Liver (tissue), 9 donors: ENCODE measurements around the gene SLC38A1. TPM values are rescaled to one million over a fixed set of nuclear protein-coding genes. Genes with fewer than 3 reads are reported as not detected.
"Not testable (repeated sequence)": the region's sequence is repeated elsewhere in the genome, so short reads cannot be mapped to it uniquely, and the experiment has no call there.

Source experiments
- DNase-seq: peaks from one replicate; pipeline ENCODE4 v3.0.0-alpha.2; 2017; ENCODE audit warnings: low spot score
- H3K27ac ChIP-seq, 2 donors: one replicate each; pipeline ENCODE4 v1.7.0; 2013; ENCODE audit warnings: inconsistent platforms in 2 of 2, low read length in 2 of 2, control low read depth in 1 of 2, low read depth in 1 of 2, mild to moderate bottlenecking in 1 of 2
- H3K27me3 ChIP-seq, 4 donors: one replicate each; pipeline versions ENCODE4 v1.6.1 to v1.7.0; 2013; ENCODE audit warnings: low read length in 3 of 4, inconsistent platforms in 1 of 4, mild to moderate bottlenecking in 1 of 4, moderate library complexity in 1 of 4; ENCODE audit not compliant: control insufficient read depth in 4 of 4, insufficient read depth in 4 of 4
- H3K36me3 ChIP-seq, 4 donors: one replicate each; pipeline versions ENCODE4 v1.6.1 to v1.7.0; 2013; ENCODE audit warnings: low read length in 3 of 4, mild to moderate bottlenecking in 3 of 4, low read depth in 1 of 4, moderate library complexity in 1 of 4; ENCODE audit not compliant: control insufficient read depth in 4 of 4, insufficient read depth in 3 of 4
- H3K4me1 ChIP-seq, 4 donors: one replicate each; pipeline versions ENCODE4 v1.6.1 to v1.7.0; 2013; ENCODE audit warnings: low read length in 3 of 4, mild to moderate bottlenecking in 3 of 4, moderate library complexity in 1 of 4; ENCODE audit not compliant: control insufficient read depth in 4 of 4, insufficient read depth in 4 of 4
- H3K4me3 ChIP-seq, 3 donors: one replicate each; pipeline versions ENCODE4 v1.6.1 to v1.7.0; 2013; ENCODE audit warnings: low read length in 3 of 3, control low read depth in 1 of 3, low read depth in 1 of 3, mild to moderate bottlenecking in 1 of 3
- H3K9ac ChIP-seq, 2 donors: one replicate each; pipeline ENCODE4 v1.7.0; 2013; ENCODE audit warnings: low read length in 2 of 2, mild to moderate bottlenecking in 2 of 2, moderate library complexity in 2 of 2, control low read depth in 1 of 2, low read depth in 1 of 2
- H3K9me3 ChIP-seq, 4 donors: one replicate each; pipeline versions ENCODE4 v1.6.1 to v1.7.0; 2013; ENCODE audit warnings: low read length in 3 of 4; ENCODE audit not compliant: control insufficient read depth in 4 of 4
- FOXA1 ChIP-seq: IDR thresholded peaks from 2 replicates; pipeline ENCODE4 v1.6.1; 2016; ENCODE audit warnings: antibody characterized with exemption
- GABPA ChIP-seq, 2 donors: IDR thresholded peaks in 1 of 2; conservative IDR thresholded peaks in 1 of 2; 2 replicates each; pipeline ENCODE4 v1.6.1; 2016; ENCODE audit warnings: antibody characterized with exemption in 2 of 2, mild to moderate bottlenecking in 1 of 2, moderate library complexity in 1 of 2
- RAD21 ChIP-seq, 2 donors: IDR thresholded peaks; 2 replicates each; pipeline ENCODE4 v1.6.1; 2016; ENCODE audit warnings: antibody characterized with exemption in 2 of 2, mild to moderate bottlenecking in 2 of 2
- TAF1 ChIP-seq: conservative IDR thresholded peaks from 2 replicates; pipeline ENCODE4 v1.6.1; 2016; ENCODE audit warnings: antibody characterized with exemption, mild to moderate bottlenecking
- WGBS: extraction: QIAGEN DNeasy Blood & Tissue Kit; methylation state at CpG from one replicate; pipeline ENCODE4 v1.1.7; 2013; 5-methylcytosine and 5-hydroxymethylcytosine counted together
- polyA plus RNA-seq, 2 donors: library from polyadenylated mRNA; stranded (reverse) in 1 of 2; unstranded in 1 of 2; fragments of 200-250 nt in 1 of 2; fragments of >200 nt in 1 of 2; fragmentation: Nextera tagmentation in 1 of 2; extraction: Ambion mirVana in 1 of 2; gene quantifications; one replicate each; pipeline versions ENCODE4 v1.2.1 to v1.2.3, GENCODE V29; 2013 to 2015
- total RNA-seq, 2 donors: library from RNA; depleted of rRNA; stranded (reverse); fragments of >200 nt; gene quantifications; one replicate each; pipeline ENCODE4 v1.2.3, GENCODE V29; 2014
- TF ChIP-seq, protein P1 (sequence below): IDR thresholded peaks from 2 replicates; pipeline ENCODE4 v1.6.1; 2016; ENCODE audit warnings: antibody characterized with exemption
- TF ChIP-seq, protein P2 (sequence below): IDR thresholded peaks from 2 replicates; pipeline ENCODE4 v1.6.1; 2016; ENCODE audit warnings: antibody characterized with exemption
- donor health status: healthy.
- donor health status: healthy.
- donor health status: healthy.
- donor health status: healthy.
- donor health status: healthy.

Gene SLC38A1
- total and polyA plus RNA-seq, 4 donors = 6.2 to 14.9 (median 9.6) TPM

DNA sequence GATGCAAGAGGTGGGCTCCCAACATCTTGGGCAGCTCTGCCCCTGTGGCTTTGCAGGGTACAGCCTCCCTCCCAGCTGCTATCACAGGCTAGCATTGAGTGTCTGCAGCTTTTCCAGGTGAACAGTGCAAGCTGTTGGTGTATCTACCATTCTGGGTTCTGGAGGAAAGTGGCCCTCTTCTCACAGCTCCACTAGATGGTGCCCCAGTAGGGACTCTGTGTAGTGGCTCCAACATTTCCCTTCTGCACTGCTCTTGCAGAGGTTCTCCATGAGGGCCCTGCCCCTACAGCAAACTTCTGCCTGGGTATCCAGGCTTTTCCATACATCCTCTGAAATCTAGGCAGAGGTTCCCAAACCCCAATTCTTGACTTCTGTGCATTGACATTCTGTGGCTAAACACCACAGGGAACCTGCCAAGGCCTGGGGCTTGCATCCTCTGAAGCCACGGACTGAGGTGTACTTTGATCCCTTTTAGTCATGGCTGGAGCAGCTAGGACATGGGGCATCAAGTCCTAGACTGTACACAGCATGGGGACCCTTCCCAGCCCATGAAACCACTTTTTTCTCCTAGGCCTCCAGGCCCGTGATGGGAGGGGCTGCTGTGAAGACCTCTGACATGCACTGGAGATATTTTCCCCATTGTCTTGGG lies 24.0 kb upstream of the SLC38A1 start:
- no peaks in the 10 kb centered on the region for H3K9me3 ChIP-seq
- WGBS = 72% methylated on average over 2 of the region's 2 CpGs
- TF ChIP-seq FOXA1 (no peak), RAD21 (IDR thresholded peaks at IDR 0.05) (peak; percentile 35 to 51)
- no peak overlapping the region for H3K27ac ChIP-seq
- DNase-seq = no peak
- no peak overlapping the region for H3K9ac ChIP-seq
- no peak overlapping the region for H3K4me3 ChIP-seq
- no peaks in the 10 kb centered on the region for H3K4me1 ChIP-seq
- no peaks in the 10 kb centered on the region for H3K36me3 ChIP-seq
- no peaks in the 10 kb centered on the region for H3K27me3 ChIP-seq

DNA sequence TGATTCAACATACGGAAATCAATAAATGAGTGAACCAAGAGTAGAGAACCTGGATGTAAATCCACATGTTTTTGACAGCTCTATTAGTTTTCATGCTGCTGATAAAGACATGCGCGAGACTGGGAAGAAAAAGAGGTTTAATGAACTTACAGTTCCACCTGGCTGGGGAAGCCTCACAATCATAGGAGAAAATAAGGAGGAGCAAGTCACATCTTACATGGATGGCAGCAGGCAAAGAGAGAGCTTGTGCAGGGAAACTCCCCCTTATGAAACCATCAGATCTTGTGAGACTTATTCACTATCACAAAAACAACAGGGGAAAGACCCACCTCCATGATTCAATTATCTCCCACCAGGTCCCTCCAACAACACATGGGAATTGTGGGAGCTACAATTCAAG lies 23.1 kb upstream of the SLC38A1 start:
- not testable (repeated sequence) for H3K4me1 ChIP-seq

DNA sequence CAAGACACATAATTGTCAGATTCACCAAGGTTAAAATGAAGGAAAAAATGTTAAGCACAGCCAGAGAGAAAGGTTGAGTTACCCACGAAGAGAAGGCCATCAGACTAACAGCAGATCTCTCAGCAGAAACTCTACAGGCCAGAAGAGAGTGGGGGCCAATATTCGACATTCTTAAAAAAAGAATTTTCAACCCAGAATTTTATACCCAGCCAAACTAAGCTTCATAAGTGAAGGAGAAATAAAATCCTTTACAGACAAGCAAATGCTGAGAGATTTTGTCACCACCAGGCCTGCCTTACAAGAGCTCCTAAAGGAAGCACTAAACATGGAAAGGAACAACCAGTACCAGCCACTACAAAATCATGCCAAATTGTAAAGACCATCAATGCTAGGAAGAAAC lies 16.3 kb upstream of the SLC38A1 start:
- DNase-seq = not testable (repeated sequence)
- 73% methylated on average over 2 of the region's 2 CpGs for WGBS

More for the DNA sequence above, 23.1 kb upstream of the SLC38A1 start:
- H3K36me3 ChIP-seq, H3K27me3 ChIP-seq, H3K27ac ChIP-seq, DNase-seq, H3K4me3 ChIP-seq, H3K9me3 ChIP-seq, H3K9ac ChIP-seq: not testable (repeated sequence)
- 96% methylated on average over 3 of the region's 3 CpGs for WGBS

DNA sequence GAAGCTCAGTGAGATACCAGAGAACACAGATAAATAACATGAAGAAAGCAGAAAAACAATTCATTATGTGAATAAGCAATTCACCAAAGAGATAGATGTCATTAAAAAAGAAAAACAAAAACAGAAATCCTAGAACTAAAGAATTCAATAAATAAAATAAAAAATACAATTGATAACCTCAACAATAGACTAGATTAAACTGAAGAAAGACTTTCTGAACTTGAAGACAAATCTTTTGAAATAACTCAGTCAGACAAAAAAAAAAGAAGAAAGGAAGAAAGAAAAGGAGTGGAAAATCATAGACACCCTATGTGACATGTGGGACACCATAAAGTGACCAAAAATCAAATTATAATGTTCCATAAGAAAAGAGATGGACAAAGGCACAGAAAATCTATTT lies 14.0 kb upstream of the SLC38A1 start:
- no peak overlapping the region for H3K4me3 ChIP-seq
- DNase-seq = no peak
- H3K4me1 ChIP-seq = no peaks in the 10 kb centered on the region
- TF ChIP-seq, protein P1, sequence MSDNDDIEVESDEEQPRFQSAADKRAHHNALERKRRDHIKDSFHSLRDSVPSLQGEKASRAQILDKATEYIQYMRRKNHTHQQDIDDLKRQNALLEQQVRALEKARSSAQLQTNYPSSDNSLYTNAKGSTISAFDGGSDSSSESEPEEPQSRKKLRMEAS = no peak
- TF ChIP-seq TAF1 = no peak
- TF ChIP-seq, protein P2, sequence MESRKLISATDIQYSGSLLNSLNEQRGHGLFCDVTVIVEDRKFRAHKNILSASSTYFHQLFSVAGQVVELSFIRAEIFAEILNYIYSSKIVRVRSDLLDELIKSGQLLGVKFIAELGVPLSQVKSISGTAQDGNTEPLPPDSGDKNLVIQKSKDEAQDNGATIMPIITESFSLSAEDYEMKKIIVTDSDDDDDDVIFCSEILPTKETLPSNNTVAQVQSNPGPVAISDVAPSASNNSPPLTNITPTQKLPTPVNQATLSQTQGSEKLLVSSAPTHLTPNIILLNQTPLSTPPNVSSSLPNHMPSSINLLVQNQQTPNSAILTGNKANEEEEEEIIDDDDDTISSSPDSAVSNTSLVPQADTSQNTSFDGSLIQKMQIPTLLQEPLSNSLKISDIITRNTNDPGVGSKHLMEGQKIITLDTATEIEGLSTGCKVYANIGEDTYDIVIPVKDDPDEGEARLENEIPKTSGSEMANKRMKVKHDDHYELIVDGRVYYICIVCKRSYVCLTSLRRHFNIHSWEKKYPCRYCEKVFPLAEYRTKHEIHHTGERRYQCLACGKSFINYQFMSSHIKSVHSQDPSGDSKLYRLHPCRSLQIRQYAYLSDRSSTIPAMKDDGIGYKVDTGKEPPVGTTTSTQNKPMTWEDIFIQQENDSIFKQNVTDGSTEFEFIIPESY = no peak
- H3K27ac ChIP-seq = no peak overlapping the region
- H3K27me3 ChIP-seq = no peaks in the 10 kb centered on the region
- H3K9me3 ChIP-seq = peaks cover 4 to 17% (median 8%) of the 10 kb centered on the region in 4 donors
- no peaks in the 10 kb centered on the region for H3K36me3 ChIP-seq
- H3K9ac ChIP-seq = no peak overlapping the region

More for the DNA sequence above, 16.3 kb upstream of the SLC38A1 start:
- not testable (repeated sequence) for H3K9ac ChIP-seq, H3K27ac ChIP-seq, H3K36me3 ChIP-seq, H3K4me3 ChIP-seq, H3K4me1 ChIP-seq, H3K27me3 ChIP-seq
- H3K9me3 ChIP-seq = peaks cover 4 to 17% (median 8%) of the 10 kb centered on the region in 4 donors

DNA sequence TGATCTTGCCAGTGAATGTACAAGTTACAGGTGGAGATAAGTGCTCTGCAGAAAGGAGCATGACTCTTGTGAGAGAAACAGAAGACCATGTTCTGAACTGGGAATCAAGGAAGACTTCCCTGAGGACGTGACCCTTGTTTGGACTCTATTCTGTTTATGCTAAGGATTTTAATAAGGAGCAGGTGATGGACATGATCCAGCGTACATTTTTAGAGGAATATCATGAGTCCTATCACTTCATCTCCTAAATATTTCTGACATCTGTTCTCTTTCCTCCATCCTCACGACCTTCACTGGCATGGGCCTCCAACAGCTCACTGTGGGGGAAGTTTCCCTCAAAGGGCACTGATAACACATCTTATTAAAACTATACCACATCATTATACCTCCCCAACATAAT lies 7.9 kb upstream of the SLC38A1 start:
- 92% methylated on average over 3 of the region's 3 CpGs for WGBS
- H3K27me3 ChIP-seq = no peaks in the 10 kb centered on the region
- no peak for TF ChIP-seq GABPA (IDR thresholded peaks at IDR 0.05 in 1 of 2, conservative IDR thresholded peaks at IDR 0.05 in 1 of 2)
- no peak overlapping the region for H3K27ac ChIP-seq
- H3K9me3 ChIP-seq = no peaks in the 10 kb centered on the region
- H3K4me3 ChIP-seq = no peak overlapping the region
- H3K9ac ChIP-seq = no peak overlapping the region
- H3K4me1 ChIP-seq = no peaks in the 10 kb centered on the region
- no peak for DNase-seq
- H3K36me3 ChIP-seq = no peaks in the 10 kb centered on the region
